HepG2 (cell line): ENCODE measurements around the gene RGS14. TPM values are rescaled to one million over a fixed set of nuclear protein-coding genes. Genes with fewer than 3 reads are reported as not detected.

Experiments used
- DMAP1 ChIP-seq: IDR thresholded peaks from 2 replicates; pipeline ENCODE4 v1.6.1; 2016
- ELF3 ChIP-seq: IDR thresholded peaks from 2 replicates; pipeline ENCODE4 v1.6.1; 2016; ENCODE audit warnings: missing genetic modification reagents, missing compliant biosample characterization
- FOSL1 ChIP-seq: sonication (generic); formaldehyde crosslinking; IDR thresholded peaks from 2 replicates; pipeline ENCODE4 v1.9.0; 2021; ENCODE audit warnings: missing genetic modification reagents, borderline replicate concordance
- GATAD1 ChIP-seq: IDR thresholded peaks from 2 replicates; pipeline ENCODE4 v1.6.1; 2016; ENCODE audit warnings: missing genetic modification reagents, missing compliant biosample characterization
- GPN1 ChIP-seq: sonication (generic); formaldehyde crosslinking; IDR thresholded peaks from 2 replicates; pipeline ENCODE4 v1.5.1; 2020; ENCODE audit warnings: missing genetic modification reagents, borderline replicate concordance
- NR3C1 ChIP-seq: sonication (generic); formaldehyde crosslinking; IDR thresholded peaks from 2 replicates; pipeline ENCODE4 v1.4.0; 2020; ENCODE audit warnings: missing genetic modification reagents
- SMC3 ChIP-seq: IDR thresholded peaks from 2 replicates; pipeline ENCODE4 v1.6.1; 2011; ENCODE audit warnings: low read length, improper control_type of control experiment
- ZNF446 ChIP-seq: sonication (generic); formaldehyde crosslinking; IDR thresholded peaks from 2 replicates; pipeline ENCODE4 v1.5.0; 2020; ENCODE audit warnings: mild to moderate bottlenecking, missing genetic modification reagents
- ZNF550 ChIP-seq: sonication (generic); formaldehyde crosslinking; IDR thresholded peaks from 2 replicates; pipeline ENCODE4 v1.4.0; 2020; ENCODE audit warnings: mild to moderate bottlenecking, missing genetic modification reagents, borderline replicate concordance
- ZNF619 ChIP-seq: sonication (generic); formaldehyde crosslinking; IDR thresholded peaks from 2 replicates; pipeline ENCODE4 v1.4.0; 2020; ENCODE audit warnings: mild to moderate bottlenecking, missing genetic modification reagents
- ZSCAN31 ChIP-seq: sonication (generic); formaldehyde crosslinking; IDR thresholded peaks from 2 replicates; pipeline ENCODE4 v1.5.0; 2020; ENCODE audit warnings: low read depth, mild to moderate bottlenecking, missing genetic modification reagents
- polyA plus RNA-seq, 8 experiments: library from polyadenylated mRNA; depleted of rRNA in 3 of 8; stranded (reverse) in 7 of 8; unstranded in 1 of 8; fragments of >200 nt; fragmentation: Illumina TruSeq in 4 of 8; extraction: Trizol in 4 of 8; gene quantifications; 2 replicates each; pipeline versions ENCODE4 v1.2.1 to v1.2.3, GENCODE V29; 2011 to 2016; ENCODE audit warnings: low read depth in 4 of 8, missing spikeins in 1 of 8, mixed read lengths in 1 of 8; ENCODE audit not compliant: insufficient read depth in 1 of 8
- total RNA-seq, 5 experiments: library from RNA; depleted of rRNA; stranded (reverse); fragments of >200 nt; fragmentation: Illumina TruSeq; extraction: Trizol; gene quantifications; 2 replicates each; pipeline ENCODE4 v1.2.3, GENCODE V29; 2016; ENCODE audit warnings: low read depth in 1 of 5
- TF ChIP-seq, protein P1 (sequence below): IDR thresholded peaks from 2 replicates; pipeline ENCODE4 v1.6.1; 2016; ENCODE audit warnings: missing biosample characterization, missing genetic modification reagents, low read depth
- TF ChIP-seq, protein P2 (sequence below): sonication (generic); formaldehyde crosslinking; IDR thresholded peaks from 2 replicates; pipeline ENCODE4 v1.4.0; 2020; ENCODE audit warnings: missing genetic modification reagents
- TF ChIP-seq, protein P3 (sequence below): sonication (generic); formaldehyde crosslinking; IDR thresholded peaks from 2 replicates; pipeline ENCODE4 v1.8.0; 2022; ENCODE audit warnings: mild to moderate bottlenecking, missing genetic modification reagents, moderate library complexity
- TF ChIP-seq, protein P4 (sequence below), 2 experiments: fragments of 450-650 bp in 1 of 2; sonication (generic) in 1 of 2; formaldehyde crosslinking in 1 of 2; IDR thresholded peaks; 2 replicates each; pipeline versions ENCODE4 v1.6.1 to v1.8.0; 2016 to 2022; ENCODE audit warnings: antibody characterized with exemption in 1 of 2, mild to moderate bottlenecking in 1 of 2, missing genetic modification reagents in 1 of 2

The RGS14 gene
- total and polyA plus RNA-seq, 2 of the 13 experiments (the other 11 are each of a cell fraction or from before 2014, with no cell fraction given): 11.1 to 17.2 TPM

DNA sequence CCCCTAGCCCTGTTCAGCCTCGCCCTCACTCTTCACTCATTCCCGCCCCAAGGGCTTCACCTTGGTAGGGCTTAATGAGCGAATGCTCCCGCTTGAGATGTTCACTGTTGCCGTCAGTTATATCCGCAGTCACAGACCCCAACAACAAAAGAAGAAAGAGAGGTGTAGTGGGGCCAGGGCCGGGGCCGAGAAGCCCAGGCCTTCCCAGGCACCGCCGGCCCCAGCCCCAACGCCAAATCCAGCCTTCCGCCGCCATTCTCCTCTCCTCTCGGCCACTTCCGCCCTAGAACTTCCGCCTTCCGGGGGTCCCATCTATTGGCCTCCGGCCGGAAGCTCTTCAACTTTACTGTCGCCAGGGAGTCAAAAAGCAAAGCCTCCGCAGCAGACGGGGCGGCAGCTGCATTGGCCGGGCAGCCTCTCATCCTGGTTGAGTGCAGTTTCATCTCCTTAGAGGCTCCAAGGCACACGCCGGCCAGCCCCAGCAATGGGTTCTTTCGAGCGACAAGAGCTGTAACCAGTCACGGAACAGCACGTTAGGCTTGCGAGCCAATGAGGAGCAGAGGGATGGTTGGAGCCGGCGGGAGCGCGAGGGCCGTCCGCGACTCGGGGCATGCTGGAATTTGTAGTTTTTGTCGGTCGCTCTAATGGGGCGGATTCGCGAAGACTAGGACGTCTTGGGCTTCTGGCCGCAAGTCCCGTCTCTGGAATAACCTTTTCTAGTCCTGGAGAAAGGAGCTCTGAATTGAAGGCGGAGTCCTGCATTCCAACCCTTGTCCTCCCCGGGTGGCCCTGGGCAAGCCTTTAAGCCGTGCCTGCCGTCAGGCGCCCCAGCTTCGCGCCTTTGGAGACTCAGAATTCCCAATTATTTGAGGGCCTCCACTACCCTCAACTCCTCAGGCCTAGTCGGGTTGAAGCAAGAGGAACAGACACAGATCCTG lies 6.1 kb upstream of the RGS14 start, which contains the start of gene LMAN2 (continued):
- TF ChIP-seq, protein P1, sequence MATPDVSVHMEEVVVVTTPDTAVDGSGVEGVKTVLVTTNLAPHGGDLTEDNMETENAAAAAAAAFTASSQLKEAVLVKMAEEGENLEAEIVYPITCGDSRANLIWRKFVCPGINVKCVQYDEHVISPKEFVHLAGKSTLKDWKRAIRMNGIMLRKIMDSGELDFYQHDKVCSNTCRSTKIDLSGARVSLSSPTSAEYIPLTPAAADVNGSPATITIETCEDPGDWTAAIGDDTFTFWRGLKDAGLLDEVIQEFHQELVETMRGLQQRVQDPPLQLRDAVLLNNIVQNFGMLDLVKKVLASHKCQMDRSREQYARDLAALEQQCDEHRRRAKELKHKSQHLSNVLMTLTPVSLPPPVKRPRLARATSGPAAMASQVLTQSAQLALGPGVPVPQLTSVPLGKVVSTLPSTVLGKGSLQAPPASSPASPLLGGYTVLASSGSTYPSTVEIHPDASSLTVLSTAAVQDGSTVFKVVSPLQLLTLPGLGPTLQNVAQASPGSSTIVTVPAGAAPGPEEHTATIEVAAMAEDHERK (CRISPR knock-in tag): peak; percentile 78; the same call in 1 of the 2 replicates
- TF ChIP-seq ZNF550 (CRISPR knock-in tag) (no peak), ZSCAN31 (peak; percentile 57; the same call in 1 of the 2 replicates), ZNF619 (CRISPR knock-in tag) (no peak), FOSL1 (no peak), DMAP1 (CRISPR knock-in tag) (peak; percentile 85), GPN1 (CRISPR knock-in tag) (no peak), GATAD1 (CRISPR knock-in tag) (peak; percentile 97), NR3C1 (CRISPR knock-in tag) (no peak), ZNF446 (no peak), ELF3 (peak; percentile 60; the same call in 1 of the 2 replicates), SMC3 (no peak)
- TF ChIP-seq, protein P2, sequence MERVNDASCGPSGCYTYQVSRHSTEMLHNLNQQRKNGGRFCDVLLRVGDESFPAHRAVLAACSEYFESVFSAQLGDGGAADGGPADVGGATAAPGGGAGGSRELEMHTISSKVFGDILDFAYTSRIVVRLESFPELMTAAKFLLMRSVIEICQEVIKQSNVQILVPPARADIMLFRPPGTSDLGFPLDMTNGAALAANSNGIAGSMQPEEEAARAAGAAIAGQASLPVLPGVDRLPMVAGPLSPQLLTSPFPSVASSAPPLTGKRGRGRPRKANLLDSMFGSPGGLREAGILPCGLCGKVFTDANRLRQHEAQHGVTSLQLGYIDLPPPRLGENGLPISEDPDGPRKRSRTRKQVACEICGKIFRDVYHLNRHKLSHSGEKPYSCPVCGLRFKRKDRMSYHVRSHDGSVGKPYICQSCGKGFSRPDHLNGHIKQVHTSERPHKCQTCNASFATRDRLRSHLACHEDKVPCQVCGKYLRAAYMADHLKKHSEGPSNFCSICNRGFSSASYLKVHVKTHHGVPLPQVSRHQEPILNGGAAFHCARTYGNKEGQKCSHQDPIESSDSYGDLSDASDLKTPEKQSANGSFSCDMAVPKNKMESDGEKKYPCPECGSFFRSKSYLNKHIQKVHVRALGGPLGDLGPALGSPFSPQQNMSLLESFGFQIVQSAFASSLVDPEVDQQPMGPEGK (CRISPR knock-in tag): peak; percentile 33; the same call in 1 of the 2 replicates
- TF ChIP-seq, protein P3, sequence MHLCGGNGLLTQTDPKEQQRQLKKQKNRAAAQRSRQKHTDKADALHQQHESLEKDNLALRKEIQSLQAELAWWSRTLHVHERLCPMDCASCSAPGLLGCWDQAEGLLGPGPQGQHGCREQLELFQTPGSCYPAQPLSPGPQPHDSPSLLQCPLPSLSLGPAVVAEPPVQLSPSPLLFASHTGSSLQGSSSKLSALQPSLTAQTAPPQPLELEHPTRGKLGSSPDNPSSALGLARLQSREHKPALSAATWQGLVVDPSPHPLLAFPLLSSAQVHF (CRISPR knock-in tag): no peak
- TF ChIP-seq, protein P4, sequence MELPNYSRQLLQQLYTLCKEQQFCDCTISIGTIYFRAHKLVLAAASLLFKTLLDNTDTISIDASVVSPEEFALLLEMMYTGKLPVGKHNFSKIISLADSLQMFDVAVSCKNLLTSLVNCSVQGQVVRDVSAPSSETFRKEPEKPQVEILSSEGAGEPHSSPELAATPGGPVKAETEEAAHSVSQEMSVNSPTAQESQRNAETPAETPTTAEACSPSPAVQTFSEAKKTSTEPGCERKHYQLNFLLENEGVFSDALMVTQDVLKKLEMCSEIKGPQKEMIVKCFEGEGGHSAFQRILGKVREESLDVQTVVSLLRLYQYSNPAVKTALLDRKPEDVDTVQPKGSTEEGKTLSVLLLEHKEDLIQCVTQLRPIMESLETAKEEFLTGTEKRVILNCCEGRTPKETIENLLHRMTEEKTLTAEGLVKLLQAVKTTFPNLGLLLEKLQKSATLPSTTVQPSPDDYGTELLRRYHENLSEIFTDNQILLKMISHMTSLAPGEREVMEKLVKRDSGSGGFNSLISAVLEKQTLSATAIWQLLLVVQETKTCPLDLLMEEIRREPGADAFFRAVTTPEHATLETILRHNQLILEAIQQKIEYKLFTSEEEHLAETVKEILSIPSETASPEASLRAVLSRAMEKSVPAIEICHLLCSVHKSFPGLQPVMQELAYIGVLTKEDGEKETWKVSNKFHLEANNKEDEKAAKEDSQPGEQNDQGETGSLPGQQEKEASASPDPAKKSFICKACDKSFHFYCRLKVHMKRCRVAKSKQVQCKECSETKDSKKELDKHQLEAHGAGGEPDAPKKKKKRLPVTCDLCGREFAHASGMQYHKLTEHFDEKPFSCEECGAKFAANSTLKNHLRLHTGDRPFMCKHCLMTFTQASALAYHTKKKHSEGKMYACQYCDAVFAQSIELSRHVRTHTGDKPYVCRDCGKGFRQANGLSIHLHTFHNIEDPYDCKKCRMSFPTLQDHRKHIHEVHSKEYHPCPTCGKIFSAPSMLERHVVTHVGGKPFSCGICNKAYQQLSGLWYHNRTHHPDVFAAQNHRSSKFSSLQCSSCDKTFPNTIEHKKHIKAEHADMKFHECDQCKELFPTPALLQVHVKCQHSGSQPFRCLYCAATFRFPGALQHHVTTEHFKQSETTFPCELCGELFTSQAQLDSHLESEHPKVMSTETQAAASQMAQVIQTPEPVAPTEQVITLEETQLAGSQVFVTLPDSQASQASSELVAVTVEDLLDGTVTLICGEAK (IDR thresholded peaks at IDR 0.05): peak; percentile 92
- TF ChIP-seq, protein P4 (CRISPR knock-in tag; IDR thresholded peaks at IDR 0.05): peak; percentile 65; the same call in 1 of the 2 replicates
